Measurements from ENCODE around the gene PHF12. TPM values are rescaled to one million over a fixed set of nuclear protein-coding genes. Genes with fewer than 3 reads are reported as not detected.

Gene PHF12
- total RNA-seq, 1 donor from 2014 or later: 50.3 TPM

- Mint-ChIP-seq H3K27me3 (ENCODE audit: unreplicated experiment) (peaks cover 7% of the 10 kb centered on the region), H3K4me1 (ENCODE audit: unreplicated experiment) (no peaks in the 10 kb centered on the region), H3K4me3 (ENCODE audit: unreplicated experiment) (no peak overlapping the region), H3K36me3 (ENCODE audit: unreplicated experiment) (no peaks in the 10 kb centered on the region), H3K9me3 (ENCODE audit: unreplicated experiment) (no peaks in the 10 kb centered on the region), H3K27ac (ENCODE audit: unreplicated experiment) (no peak overlapping the region)
- no peak for TF ChIP-seq CTCF (IDR thresholded peaks at IDR 0.05)
- DNase-seq (ENCODE audit: extremely low spot score, unreplicated experiment): no peak
Observed at GRCh38 chr17:28993645-28994426, 42.5 kb upstream of the PHF12 start.

GRCh38 chr17:28992625-28993600 is 41.6 kb upstream of the PHF12 start:
- H3K36me3 Mint-ChIP-seq (ENCODE audit: unreplicated experiment): no peaks in the 10 kb centered on the region
- no peak overlapping the region for H3K4me3 Mint-ChIP-seq (ENCODE audit: unreplicated experiment)
- H3K27me3 Mint-ChIP-seq (ENCODE audit: unreplicated experiment): peaks cover 8% of the 10 kb centered on the region
- DNase-seq (ENCODE audit: extremely low spot score, unreplicated experiment): no peak
- no peaks in the 10 kb centered on the region for H3K9me3 Mint-ChIP-seq (ENCODE audit: unreplicated experiment)
- H3K27ac Mint-ChIP-seq (ENCODE audit: unreplicated experiment): no peak overlapping the region
- TF ChIP-seq CTCF (IDR thresholded peaks at IDR 0.05): no peak
- no peaks in the 10 kb centered on the region for H3K4me1 Mint-ChIP-seq (ENCODE audit: unreplicated experiment)

GRCh38 chr17:28992185-28992584 is 40.9 kb upstream of the PHF12 start:
- H3K9me3 Mint-ChIP-seq (ENCODE audit: unreplicated experiment): no peaks in the 10 kb centered on the region
- H3K4me3 Mint-ChIP-seq (ENCODE audit: unreplicated experiment): no peak overlapping the region
- no peak for TF ChIP-seq CTCF (IDR thresholded peaks at IDR 0.05)

GRCh38 chr17:28991779-28992178 is 40.5 kb upstream of the PHF12 start:
- no peak for DNase-seq (ENCODE audit: extremely low spot score, unreplicated experiment)
- Mint-ChIP-seq H3K4me3 (ENCODE audit: unreplicated experiment) (no peak overlapping the region), H3K27me3 (ENCODE audit: unreplicated experiment) (peaks cover 6% of the 10 kb centered on the region), H3K4me1 (ENCODE audit: unreplicated experiment) (no peaks in the 10 kb centered on the region), H3K9me3 (ENCODE audit: unreplicated experiment) (no peaks in the 10 kb centered on the region), H3K27ac (ENCODE audit: unreplicated experiment) (no peak overlapping the region), H3K36me3 (ENCODE audit: unreplicated experiment) (no peaks in the 10 kb centered on the region)
- no peak for TF ChIP-seq CTCF (IDR thresholded peaks at IDR 0.05)

More at GRCh38 chr17:28992185-28992584, 40.9 kb upstream of the PHF12 start:
- Mint-ChIP-seq H3K4me1 (ENCODE audit: unreplicated experiment) (no peaks in the 10 kb centered on the region), H3K27ac (ENCODE audit: unreplicated experiment) (no peak overlapping the region), H3K36me3 (ENCODE audit: unreplicated experiment) (no peaks in the 10 kb centered on the region), H3K27me3 (ENCODE audit: unreplicated experiment) (peaks cover 8% of the 10 kb centered on the region)
- DNase-seq (ENCODE audit: extremely low spot score, unreplicated experiment): no peak

- Mint-ChIP-seq H3K4me1 (ENCODE audit: unreplicated experiment) (no peaks in the 10 kb centered on the region), H3K9me3 (ENCODE audit: unreplicated experiment) (no peaks in the 10 kb centered on the region), H3K27ac (ENCODE audit: unreplicated experiment) (no peak overlapping the region), H3K4me3 (ENCODE audit: unreplicated experiment) (no peak overlapping the region), H3K36me3 (ENCODE audit: unreplicated experiment) (no peaks in the 10 kb centered on the region), H3K27me3 (ENCODE audit: unreplicated experiment) (peaks cover 3% of the 10 kb centered on the region)
- no peak for TF ChIP-seq CTCF (IDR thresholded peaks at IDR 0.05)
- DNase-seq (ENCODE audit: extremely low spot score, unreplicated experiment): no peak
Observed at GRCh38 chr17:28989028-28989427, 37.7 kb upstream of the PHF12 start.

Measured in osteocyte (in vitro differentiated cells).